ENCODE results near the gene ENPP1. TPM values are rescaled to one million over a fixed set of nuclear protein-coding genes. Genes with fewer than 3 reads are reported as not detected.

Gene ENPP1
- total and polyA plus RNA-seq, 8 donors = 1.6 to 2.5 (median 2.0) TPM

- peak; percentile 23 for ATAC-seq
- no peaks in the 10 kb centered on the region for H3K36me3 ChIP-seq
- H3K27me3 ChIP-seq = no peaks in the 10 kb centered on the region
- H3K4me1 ChIP-seq = no peaks in the 10 kb centered on the region
- no peaks in the 10 kb centered on the region for H3K9me3 ChIP-seq
- intact Hi-C loops (cut with DNase I) = no loop called here
- DNase-seq = no peak
- no peak overlapping the region for H3K4me3 ChIP-seq
- no peak overlapping the region for H3K27ac ChIP-seq
- TF ChIP-seq CTCF (IDR thresholded peaks at IDR 0.05) = no peak
Measured at GRCh38 chr6:131782764-131783163, 25.1 kb upstream of the ENPP1 start.

- Histone ChIP-seq H3K27me3 (no peaks in the 10 kb centered on the region), H3K4me1 (no peaks in the 10 kb centered on the region), H3K36me3 (no peaks in the 10 kb centered on the region), H3K27ac (no peak overlapping the region), H3K4me3 (no peak overlapping the region), H3K9me3 (no peaks in the 10 kb centered on the region)
- DNase-seq (no peak), ATAC-seq (no peak)
- intact Hi-C loops (cut with DNase I) = no loop called here
- TF ChIP-seq CTCF (IDR thresholded peaks at IDR 0.05) = no peak
Measured at GRCh38 chr6:131784561-131784960, 23.3 kb upstream of the ENPP1 start.

- Histone ChIP-seq H3K4me1 (no peaks in the 10 kb centered on the region), H3K27me3 (no peaks in the 10 kb centered on the region), H3K4me3 (no peak overlapping the region), H3K27ac (no peak overlapping the region), H3K9me3 (no peaks in the 10 kb centered on the region), H3K36me3 (no peaks in the 10 kb centered on the region)
- no peak for ATAC-seq
- no peak for DNase-seq
- intact Hi-C loops (cut with DNase I) = no loop called here
- no peak for TF ChIP-seq CTCF (IDR thresholded peaks at IDR 0.05)
Measured at GRCh38 chr6:131787079-131787478, 20.7 kb upstream of the ENPP1 start.

- no peak overlapping the region for H3K27ac ChIP-seq
- TF ChIP-seq CTCF (IDR thresholded peaks at IDR 0.05) = no peak
- H3K36me3 ChIP-seq = no peaks in the 10 kb centered on the region
- intact Hi-C loops (cut with DNase I) = no loop called here
- ATAC-seq = no peak
- no peaks in the 10 kb centered on the region for H3K4me1 ChIP-seq
- H3K4me3 ChIP-seq = no peak overlapping the region
- H3K27me3 ChIP-seq = no peaks in the 10 kb centered on the region
- no peaks in the 10 kb centered on the region for H3K9me3 ChIP-seq
- no peak for DNase-seq
Measured at GRCh38 chr6:131787766-131788712, 19.8 kb upstream of the ENPP1 start.

GRCh38 chr6:131789219-131789618 is 18.6 kb upstream of the ENPP1 start:
- ATAC-seq (no peak), DNase-seq (no peak)
- no peaks in the 10 kb centered on the region for H3K4me1 ChIP-seq
- TF ChIP-seq CTCF (IDR thresholded peaks at IDR 0.05) = no peak
- no peaks in the 10 kb centered on the region for H3K9me3 ChIP-seq
- no peak overlapping the region for H3K27ac ChIP-seq
- H3K36me3 ChIP-seq = no peaks in the 10 kb centered on the region
- intact Hi-C loops (cut with DNase I) = no loop called here
- H3K4me3 ChIP-seq = no peak overlapping the region
- no peaks in the 10 kb centered on the region for H3K27me3 ChIP-seq
